AG09309 (cell line): ENCODE measurements around the gene NCF4.

Experiments used
- DNase-seq: peaks from one replicate; pipeline ENCODE4 v3.0.0-alpha.2; 2010; ENCODE audit warnings: low read depth
- H3K4me3 ChIP-seq: 2 replicates; pipeline ENCODE4 v1.5.1; 2011; ENCODE audit warnings: mild to moderate bottlenecking, low read depth, low read length, moderate library complexity; ENCODE audit not compliant: control insufficient read depth
- TF ChIP-seq, protein P1 (sequence below): IDR thresholded peaks from 2 replicates; pipeline ENCODE4 v1.5.1; 2011; ENCODE audit warnings: mild to moderate bottlenecking, low read depth, low read length, inconsistent platforms; ENCODE audit not compliant: insufficient read depth, control insufficient read depth; ENCODE audit errors: missing control alignments

The NCF4 gene

DNA sequence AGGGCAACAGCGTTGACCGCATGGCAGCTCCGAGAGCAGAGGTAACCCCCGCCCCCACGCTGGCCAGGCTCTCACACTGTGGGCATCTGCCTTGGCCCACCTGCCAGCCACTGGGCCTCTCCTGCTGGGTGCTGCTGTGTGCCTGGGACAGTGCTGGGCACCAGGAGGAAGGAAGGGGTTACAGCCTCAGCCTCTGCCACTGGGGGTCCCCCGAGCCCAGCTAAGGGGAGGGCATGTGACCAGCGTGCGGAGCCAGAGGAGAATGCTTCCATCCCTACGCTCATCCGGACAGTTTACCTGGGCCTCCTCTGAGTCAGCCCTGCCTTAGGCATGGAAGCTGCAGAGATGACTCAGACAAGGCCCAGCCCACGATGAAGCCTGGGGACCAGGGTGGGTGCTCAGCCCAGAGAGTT lies 10.9 kb downstream of the NCF4 start:
- DNase-seq, result no peak
- TF ChIP-seq, protein P1, sequence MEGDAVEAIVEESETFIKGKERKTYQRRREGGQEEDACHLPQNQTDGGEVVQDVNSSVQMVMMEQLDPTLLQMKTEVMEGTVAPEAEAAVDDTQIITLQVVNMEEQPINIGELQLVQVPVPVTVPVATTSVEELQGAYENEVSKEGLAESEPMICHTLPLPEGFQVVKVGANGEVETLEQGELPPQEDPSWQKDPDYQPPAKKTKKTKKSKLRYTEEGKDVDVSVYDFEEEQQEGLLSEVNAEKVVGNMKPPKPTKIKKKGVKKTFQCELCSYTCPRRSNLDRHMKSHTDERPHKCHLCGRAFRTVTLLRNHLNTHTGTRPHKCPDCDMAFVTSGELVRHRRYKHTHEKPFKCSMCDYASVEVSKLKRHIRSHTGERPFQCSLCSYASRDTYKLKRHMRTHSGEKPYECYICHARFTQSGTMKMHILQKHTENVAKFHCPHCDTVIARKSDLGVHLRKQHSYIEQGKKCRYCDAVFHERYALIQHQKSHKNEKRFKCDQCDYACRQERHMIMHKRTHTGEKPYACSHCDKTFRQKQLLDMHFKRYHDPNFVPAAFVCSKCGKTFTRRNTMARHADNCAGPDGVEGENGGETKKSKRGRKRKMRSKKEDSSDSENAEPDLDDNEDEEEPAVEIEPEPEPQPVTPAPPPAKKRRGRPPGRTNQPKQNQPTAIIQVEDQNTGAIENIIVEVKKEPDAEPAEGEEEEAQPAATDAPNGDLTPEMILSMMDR, result no peak
- H3K4me3 ChIP-seq, result no peak overlapping the region

GRCh38 chr22:36872084-36872483 lies 11.3 kb downstream of the NCF4 start:
- TF ChIP-seq, protein P1, result no peak
- DNase-seq, result no peak
- no peak overlapping the region for H3K4me3 ChIP-seq

GRCh38 chr22:36872866-36873498 lies 12.2 kb downstream of the NCF4 start:
- TF ChIP-seq, protein P1, result no peak
- DNase-seq, result no peak
- no peak overlapping the region for H3K4me3 ChIP-seq

DNA sequence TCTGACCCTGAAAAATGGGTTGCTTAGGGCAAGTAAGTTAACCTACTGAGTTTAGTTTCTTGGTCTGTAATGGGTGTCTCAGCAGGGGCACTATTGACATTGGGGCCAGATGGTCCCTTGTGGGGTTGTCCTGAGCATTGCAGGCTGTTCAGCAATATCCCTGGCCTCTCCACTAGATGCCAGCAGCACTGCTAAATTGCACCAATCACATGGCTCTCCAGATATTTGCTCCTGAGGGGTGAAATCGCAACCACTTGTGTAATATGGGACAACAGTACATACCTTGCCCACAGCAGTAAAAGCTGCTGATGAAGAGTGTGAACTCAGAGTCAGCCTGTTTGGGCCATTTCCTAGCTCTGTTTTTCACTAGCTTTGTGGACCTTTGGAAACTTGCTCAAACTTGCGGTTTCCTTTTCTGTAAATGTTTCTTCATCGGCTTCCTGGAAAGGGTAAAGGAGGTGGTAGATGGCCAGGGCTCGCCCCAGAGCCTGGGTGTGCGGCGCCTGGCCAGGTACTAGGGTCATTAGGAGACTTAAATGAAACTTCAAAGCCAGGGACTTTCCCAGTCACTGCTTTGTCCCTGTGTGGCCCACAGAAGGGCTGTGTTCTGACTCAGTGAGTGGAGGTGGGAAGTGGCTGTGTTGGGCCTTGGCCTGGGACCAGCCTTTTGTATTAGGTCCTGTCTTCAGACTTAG lies 13.0 kb downstream of the NCF4 start:
- DNase-seq, result peak; percentile 82
- H3K4me3 ChIP-seq, result no peak overlapping the region
- TF ChIP-seq, protein P1, result peak; percentile 66

DNA sequence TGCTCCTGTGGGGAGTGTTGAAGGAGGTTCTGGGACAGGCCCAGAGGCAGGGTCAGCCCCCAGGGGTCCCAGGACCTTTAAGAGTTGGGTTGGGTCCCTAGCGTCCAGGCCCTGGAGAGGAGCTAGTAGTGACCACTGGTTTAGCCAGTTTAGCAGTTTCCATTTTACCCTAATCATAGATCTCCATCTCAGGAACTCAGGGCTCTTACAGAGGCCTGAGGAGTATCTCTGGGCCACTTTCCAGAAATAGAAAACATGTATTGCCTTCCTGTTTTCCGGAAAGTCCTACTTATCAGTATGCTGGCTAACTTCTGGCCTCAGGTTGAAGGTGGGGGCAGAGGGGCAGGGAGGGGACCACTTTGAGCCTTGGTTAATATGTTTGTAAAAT lies 13.5 kb downstream of the NCF4 start:
- H3K4me3 ChIP-seq, result no peak overlapping the region
- TF ChIP-seq, protein P1, result no peak
- DNase-seq, result no peak

GRCh38 chr22:36874736-36875135 lies 13.9 kb downstream of the NCF4 start:
- no peak overlapping the region for H3K4me3 ChIP-seq
- no peak for DNase-seq
- TF ChIP-seq, protein P1, result no peak
